ENCODE results near the gene COX4I2. TPM values are rescaled to one million over a fixed set of nuclear protein-coding genes. Genes with fewer than 3 reads are reported as not detected.
"Not testable (repeated sequence)": the region's sequence is repeated elsewhere in the genome, so short reads cannot be mapped to it uniquely, and the experiment has no call there.

COX4I2 gene
- total and polyA plus RNA-seq, 4 donors = 0.35 to 0.81 (median 0.59) TPM; not detected in 1

- peak overlapping the region in 1 of 3 donors; percentile 24 for H3K4me3 ChIP-seq (ENCODE audit: low read depth in 1 of 3, low read length in 3 of 3)
- H3K36me3 ChIP-seq (ENCODE audit: control insufficient read depth in 4 of 4, insufficient read depth in 3 of 4, low read depth in 1 of 4, low read length in 3 of 4) = peaks cover 0 to 1% (median 0%) of the 10 kb centered on the region in 4 donors
- H3K9ac ChIP-seq (ENCODE audit: low read depth in 1 of 2, low read length in 2 of 2) = peak overlapping the region in 1 of 2 donors; percentile 42
- no peaks in the 10 kb centered on the region for H3K27me3 ChIP-seq (ENCODE audit: control insufficient read depth in 4 of 4, insufficient read depth in 4 of 4, low read length in 3 of 4)
- H3K27ac ChIP-seq (ENCODE audit: low read depth in 1 of 2, low read length in 2 of 2) = peak overlapping the region; percentile 87 to 89
- peak; percentile 27 for TF ChIP-seq TAF1 (conservative IDR thresholded peaks at IDR 0.05)
- TF ChIP-seq GABPA (IDR thresholded peaks at IDR 0.05 in 1 of 2, conservative IDR thresholded peaks at IDR 0.05 in 1 of 2) = peak in 1 of 2 donors; percentile 63
- TF ChIP-seq HNF4G (IDR thresholded peaks at IDR 0.05) = no peak
- TF ChIP-seq MAX (IDR thresholded peaks at IDR 0.05) = peak; percentile 81
- TF ChIP-seq EGR1 (IDR thresholded peaks at IDR 0.05; ENCODE audit: low read depth in 2 of 2) = peak; percentile 97 to 98
- peak; percentile 31 for TF ChIP-seq FOXA2 (IDR thresholded peaks at IDR 0.05)
- no peak for TF ChIP-seq ZBTB33 (IDR thresholded peaks at IDR 0.05)
- TF ChIP-seq CTCF (IDR thresholded peaks at IDR 0.05; ENCODE audit: low read depth, low read length, missing input control) = no peak
- TF ChIP-seq FOXA1 (IDR thresholded peaks at IDR 0.05) = peak; percentile 64
- peak; percentile 84 for TF ChIP-seq SP1 (IDR thresholded peaks at IDR 0.05)
- no peak for TF ChIP-seq YY1 (IDR thresholded peaks at IDR 0.05)
- TF ChIP-seq NR2F2 (IDR thresholded peaks at IDR 0.05) = no peak
- TF ChIP-seq RXRA (IDR thresholded peaks at IDR 0.05) = peak; percentile 64 to 71
- TF ChIP-seq REST (IDR thresholded peaks at IDR 0.05) = no peak
- peak; percentile 62 to 81 for TF ChIP-seq HNF4A (conservative IDR thresholded peaks at IDR 0.05)
- peak in 1 of 2 donors; percentile 48 for TF ChIP-seq RAD21 (IDR thresholded peaks at IDR 0.05)
- peak in 1 of 2 donors; percentile 18 for TF ChIP-seq JUND (IDR thresholded peaks at IDR 0.05)
- no peak for TF ChIP-seq ATF3 (IDR thresholded peaks at IDR 0.05)
- DNase-seq (ENCODE audit: low spot score) = peak; percentile 78
- H3K9me3 ChIP-seq (ENCODE audit: control insufficient read depth in 4 of 4, low read length in 3 of 4) = no peaks in the 10 kb centered on the region
- 6% methylated on average over 45 of the region's 45 CpGs for WGBS
- H3K4me1 ChIP-seq (ENCODE audit: control insufficient read depth in 4 of 4, insufficient read depth in 4 of 4, low read length in 3 of 4) = peaks cover 16 to 73% (median 48%) of the 10 kb centered on the region in 4 donors
Measured at GRCh38 chr20:31608251-31608945, 29.3 kb upstream of the COX4I2 start.

- H3K9me3 ChIP-seq (ENCODE audit: control insufficient read depth in 4 of 4, low read length in 3 of 4); H3K36me3 ChIP-seq (ENCODE audit: control insufficient read depth in 4 of 4, insufficient read depth in 3 of 4, low read depth in 1 of 4, low read length in 3 of 4); H3K27ac ChIP-seq (ENCODE audit: low read depth in 1 of 2, low read length in 2 of 2); H3K27me3 ChIP-seq (ENCODE audit: control insufficient read depth in 4 of 4, insufficient read depth in 4 of 4, low read length in 3 of 4); DNase-seq (ENCODE audit: low spot score); H3K9ac ChIP-seq (ENCODE audit: low read depth in 1 of 2, low read length in 2 of 2); H3K4me3 ChIP-seq (ENCODE audit: low read depth in 1 of 3, low read length in 3 of 3): not testable (repeated sequence)
- H3K4me1 ChIP-seq (ENCODE audit: control insufficient read depth in 4 of 4, insufficient read depth in 4 of 4, low read length in 3 of 4) = peaks cover 16 to 53% (median 38%) of the 10 kb centered on the region in 4 donors
- 72% methylated on average over 12 of the region's 12 CpGs for WGBS
Measured at GRCh38 chr20:31612271-31612640, 25.5 kb upstream of the COX4I2 start.

Measured in liver (tissue), 9 donors.